Lung (tissue), 12 donors: ENCODE data around the gene PTPRD. TPM values are rescaled to one million over a fixed set of nuclear protein-coding genes. Genes with fewer than 3 reads are reported as not detected.

Experiments
- ATAC-seq: fragments of 200-7000 bp; cut with Tn5 transposase; one replicate; pipeline ENCODE4 v1.9.1; 2020; ENCODE audit warnings: moderate number of reproducible peaks; ENCODE audit not compliant: insufficient read depth, low FRiP score
- DNase-seq, 3 donors: peaks; one replicate each; pipeline ENCODE4 v3.0.0-alpha.2; 2013 to 2017
- H3K27ac ChIP-seq, 2 donors: one replicate each; pipeline ENCODE4 v1.5.1; 2013; ENCODE audit warnings: mild to moderate bottlenecking in 2 of 2, moderate library complexity in 2 of 2, control low read depth in 1 of 2, inconsistent platforms in 1 of 2, low read depth in 1 of 2, low read length in 1 of 2
- H3K27me3 ChIP-seq, 3 donors: one replicate each; pipeline ENCODE4 v1.5.1; 2013; ENCODE audit warnings: low read length in 2 of 3; ENCODE audit not compliant: control insufficient read depth in 3 of 3, insufficient read depth in 3 of 3
- H3K36me3 ChIP-seq, 4 donors: one replicate each; pipeline ENCODE4 v1.5.1; 2013; ENCODE audit warnings: low read length in 4 of 4, mild to moderate bottlenecking in 1 of 4, moderate library complexity in 1 of 4; ENCODE audit not compliant: control insufficient read depth in 4 of 4, insufficient read depth in 4 of 4
- H3K4me1 ChIP-seq, 5 donors: one replicate each; pipeline ENCODE4 v1.5.1; 2013; ENCODE audit warnings: low read length in 5 of 5, mild to moderate bottlenecking in 2 of 5, moderate library complexity in 1 of 5; ENCODE audit not compliant: control insufficient read depth in 5 of 5, insufficient read depth in 5 of 5
- H3K4me3 ChIP-seq: one replicate; pipeline ENCODE4 v1.5.1; 2013; ENCODE audit warnings: mild to moderate bottlenecking, control low read depth, moderate library complexity
- H3K9ac ChIP-seq, 2 donors: one replicate each; pipeline ENCODE4 v1.5.1; 2013; ENCODE audit warnings: low read length in 2 of 2, control low read depth in 1 of 2; ENCODE audit not compliant: insufficient read depth in 1 of 2
- H3K9me3 ChIP-seq, 4 donors: one replicate each; pipeline ENCODE4 v1.5.1; 2013; ENCODE audit warnings: low read length in 3 of 4, mild to moderate bottlenecking in 1 of 4, moderate library complexity in 1 of 4; ENCODE audit not compliant: control insufficient read depth in 4 of 4, insufficient read depth in 3 of 4
- WGBS, 2 donors: extraction: QIAGEN DNeasy Blood & Tissue Kit; methylation state at CpG; one replicate each; pipeline ENCODE4 v1.1.7; 2013; 5-methylcytosine and 5-hydroxymethylcytosine counted together
- polyA plus RNA-seq, 2 donors: library from polyadenylated mRNA; stranded (reverse); fragments of 200-250 nt; gene quantifications; one replicate each; pipeline ENCODE4 v1.2.1, GENCODE V29; 2013
- total RNA-seq, 2 donors: library from RNA; depleted of rRNA in 1 of 2; stranded (reverse); fragments of >200 nt in 1 of 2; gene quantifications; one replicate each; pipeline ENCODE4 v1.2.1, GENCODE V29; 2014 to 2021
- TF ChIP-seq, protein P1 (sequence below): IDR thresholded peaks from 2 replicates; pipeline ENCODE4 v1.5.1; 2012; ENCODE audit warnings: mild to moderate bottlenecking; ENCODE audit errors: control extremely low read depth, extremely low read depth
- donor health status: control.
- donor health status: control.
- donor health status: Bipolar disorder and iron deficiency.
- donor health status: healthy.
- donor health status: DM: yes; HTN: yes; CAD: no.

PTPRD gene
- total and polyA plus RNA-seq, 4 donors: 1.9 to 145 (median 13.7) TPM

DNA sequence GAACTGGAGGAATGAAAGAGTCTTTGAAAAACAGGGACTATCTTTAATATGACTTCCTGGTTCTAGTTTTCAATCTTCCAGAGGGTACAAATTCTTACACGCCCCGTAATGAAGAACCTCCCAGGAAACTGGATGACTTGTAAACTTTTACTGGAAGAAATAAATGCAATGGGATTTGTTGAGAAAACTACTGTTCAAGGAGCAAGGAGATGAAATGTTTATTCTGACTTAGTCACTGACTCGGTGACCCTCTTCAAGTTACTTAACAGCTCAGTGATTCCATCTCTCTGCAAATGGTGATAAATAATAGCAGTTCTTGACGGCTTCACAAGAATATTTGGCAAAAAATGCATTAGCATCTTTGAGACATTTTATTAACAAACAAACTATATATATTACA lies 858.6 kb downstream of the PTPRD start:
- TF ChIP-seq, protein P1, sequence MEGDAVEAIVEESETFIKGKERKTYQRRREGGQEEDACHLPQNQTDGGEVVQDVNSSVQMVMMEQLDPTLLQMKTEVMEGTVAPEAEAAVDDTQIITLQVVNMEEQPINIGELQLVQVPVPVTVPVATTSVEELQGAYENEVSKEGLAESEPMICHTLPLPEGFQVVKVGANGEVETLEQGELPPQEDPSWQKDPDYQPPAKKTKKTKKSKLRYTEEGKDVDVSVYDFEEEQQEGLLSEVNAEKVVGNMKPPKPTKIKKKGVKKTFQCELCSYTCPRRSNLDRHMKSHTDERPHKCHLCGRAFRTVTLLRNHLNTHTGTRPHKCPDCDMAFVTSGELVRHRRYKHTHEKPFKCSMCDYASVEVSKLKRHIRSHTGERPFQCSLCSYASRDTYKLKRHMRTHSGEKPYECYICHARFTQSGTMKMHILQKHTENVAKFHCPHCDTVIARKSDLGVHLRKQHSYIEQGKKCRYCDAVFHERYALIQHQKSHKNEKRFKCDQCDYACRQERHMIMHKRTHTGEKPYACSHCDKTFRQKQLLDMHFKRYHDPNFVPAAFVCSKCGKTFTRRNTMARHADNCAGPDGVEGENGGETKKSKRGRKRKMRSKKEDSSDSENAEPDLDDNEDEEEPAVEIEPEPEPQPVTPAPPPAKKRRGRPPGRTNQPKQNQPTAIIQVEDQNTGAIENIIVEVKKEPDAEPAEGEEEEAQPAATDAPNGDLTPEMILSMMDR: no peak
- no peaks in the 10 kb centered on the region for H3K36me3 ChIP-seq
- no peak overlapping the region for H3K4me3 ChIP-seq
- no peaks in the 10 kb centered on the region for H3K9me3 ChIP-seq
- DNase-seq (no peak), ATAC-seq (no peak)
- no peak overlapping the region for H3K27ac ChIP-seq
- 64 to 83% methylated on average over 4 of the region's 4 CpGs for WGBS, 2 donors
- H3K9ac ChIP-seq: no peak overlapping the region
- H3K27me3 ChIP-seq: no peaks in the 10 kb centered on the region
- no peaks in the 10 kb centered on the region for H3K4me1 ChIP-seq

DNA sequence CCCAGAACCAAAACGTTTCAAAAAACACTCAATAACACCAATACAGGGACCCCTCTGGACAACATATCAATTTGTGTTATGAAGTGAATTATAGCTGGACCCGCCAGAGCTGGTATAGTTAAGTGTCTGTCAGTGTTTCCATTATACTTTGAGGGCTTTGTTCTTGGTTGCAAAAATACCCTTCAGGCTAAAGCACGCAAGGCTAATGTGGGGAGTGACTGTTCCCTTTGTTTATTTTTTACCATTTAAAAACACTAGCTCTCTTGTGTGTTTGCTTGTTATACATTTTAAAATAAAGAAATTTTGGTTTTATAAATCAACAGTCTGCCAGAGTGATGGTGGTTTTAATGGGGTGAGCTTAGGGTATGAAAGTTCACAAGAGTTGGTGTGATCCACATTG lies 859.5 kb downstream of the PTPRD start:
- TF ChIP-seq, protein P1: no peak
- H3K27ac ChIP-seq: no peak overlapping the region
- 68 to 73% methylated on average over 3 of the region's 3 CpGs for WGBS, 2 donors
- no peaks in the 10 kb centered on the region for H3K4me1 ChIP-seq
- H3K9me3 ChIP-seq: no peaks in the 10 kb centered on the region
- no peaks in the 10 kb centered on the region for H3K27me3 ChIP-seq
- DNase-seq: no peak
- H3K36me3 ChIP-seq: no peaks in the 10 kb centered on the region
- no peak overlapping the region for H3K9ac ChIP-seq
- no peak overlapping the region for H3K4me3 ChIP-seq
- no peak for ATAC-seq

DNA sequence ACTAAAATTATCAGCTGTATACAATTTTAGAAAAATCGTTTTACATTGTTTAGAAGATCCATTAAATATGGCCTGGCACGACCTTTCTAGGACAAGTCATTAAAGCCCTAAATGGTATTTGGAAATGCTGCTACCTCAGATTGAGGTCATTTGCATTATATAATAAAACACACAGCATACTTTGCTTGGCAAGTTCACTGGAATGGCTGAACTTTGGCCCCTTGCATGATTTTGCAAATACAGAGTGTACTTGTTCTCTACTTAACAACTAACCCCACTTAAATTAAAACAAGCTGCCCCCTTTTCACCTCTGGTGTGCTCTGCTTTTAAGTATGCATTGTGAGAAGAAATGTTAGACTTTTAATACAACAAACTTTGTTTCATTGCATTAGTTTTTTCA lies 860.1 kb downstream of the PTPRD start:
- peak in 1 of 3 donors; percentile 4 for DNase-seq
- Histone ChIP-seq H3K4me3 (no peak overlapping the region), H3K9me3 (no peaks in the 10 kb centered on the region), H3K27ac (no peak overlapping the region), H3K9ac (no peak overlapping the region), H3K36me3 (no peaks in the 10 kb centered on the region), H3K4me1 (no peaks in the 10 kb centered on the region), H3K27me3 (no peaks in the 10 kb centered on the region)
- TF ChIP-seq, protein P1: no peak
- no peak for ATAC-seq
- WGBS, 2 donors: 48 to 79% methylated on average over 2 of the region's 2 CpGs

DNA sequence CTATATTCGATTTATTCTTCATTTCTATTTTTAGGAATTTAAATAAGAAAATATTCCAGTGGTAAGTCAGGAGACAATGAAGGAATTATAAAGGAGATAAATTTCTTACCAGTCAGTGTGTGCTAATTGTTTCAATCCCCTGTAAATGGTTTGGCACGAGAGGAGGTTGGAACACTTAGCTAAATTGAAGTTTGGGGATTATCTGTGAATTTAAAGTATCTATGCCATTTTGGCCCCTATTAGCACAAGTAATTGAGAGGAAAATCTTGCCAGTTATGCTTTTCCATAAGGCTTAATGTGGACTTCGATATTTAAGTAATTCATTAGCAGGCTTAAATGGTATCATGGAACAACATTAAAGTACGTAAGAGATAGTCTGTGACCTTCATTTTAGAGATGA lies 860.8 kb downstream of the PTPRD start:
- 89 to 92% methylated on average over 4 of the region's 4 CpGs for WGBS, 2 donors
- Histone ChIP-seq H3K9ac (no peak overlapping the region), H3K36me3 (no peaks in the 10 kb centered on the region), H3K27me3 (no peaks in the 10 kb centered on the region), H3K4me3 (no peak overlapping the region), H3K27ac (no peak overlapping the region), H3K9me3 (no peaks in the 10 kb centered on the region), H3K4me1 (no peaks in the 10 kb centered on the region)
- ATAC-seq (no peak), DNase-seq (no peak)
- TF ChIP-seq, protein P1: no peak
